Transverse colon (tissue), 4 donors: ENCODE measurements around the gene TAF1D.

Experiments used
- EP300 ChIP-seq: sonication (generic); formaldehyde crosslinking; IDR thresholded peaks from one replicate; pipeline ENCODE4 v1.6.1; 2017; ENCODE audit warnings: antibody characterized with exemption, low read depth
- POLR2A ChIP-seq: fragments of 450-650 bp; IDR thresholded peaks from one replicate; pipeline ENCODE4 v1.6.1; 2016; ENCODE audit warnings: antibody characterized with exemption, mild to moderate bottlenecking, moderate library complexity
- POLR2AphosphoS5 ChIP-seq, 3 donors: sonication (generic); formaldehyde crosslinking; IDR thresholded peaks; one replicate each; pipeline ENCODE4 v1.6.1; 2016; ENCODE audit warnings: antibody characterized with exemption in 3 of 3
- TF ChIP-seq, protein P1 (sequence below), 5 experiments: fragments of 200-600 bp in 3 of 5; fragments of 450-650 bp in 2 of 5; sonication (generic) in 3 of 5; IDR thresholded peaks; 1 replicate in 2 of 5; 2 replicates in 3 of 5; pipeline ENCODE4 v1.5.1; 2016 to 2017; ENCODE audit warnings: antibody characterized with exemption in 5 of 5, inconsistent platforms in 3 of 5, mild to moderate bottlenecking in 2 of 5, moderate library complexity in 1 of 5

DNA sequence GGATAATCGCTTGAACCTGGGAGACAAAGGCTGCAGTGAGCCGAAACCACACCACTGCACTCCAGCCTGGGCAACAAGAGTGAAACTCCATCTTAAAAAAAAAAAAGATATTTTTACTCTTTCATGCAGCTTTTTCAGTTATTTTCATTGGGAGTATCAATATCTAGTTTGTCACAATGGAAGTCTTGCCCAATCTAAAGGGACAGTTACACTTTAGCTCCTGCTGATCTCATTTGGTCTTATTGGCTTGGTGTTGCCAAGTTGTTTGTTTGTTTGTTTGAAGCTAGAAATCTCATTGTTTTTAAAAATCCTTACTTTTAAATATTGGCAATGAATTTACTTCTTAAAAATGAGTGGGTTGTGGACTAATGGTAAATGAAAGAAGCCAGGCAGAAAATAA is 55.1 kb downstream of the TAF1D start:
- TF ChIP-seq, protein P1, sequence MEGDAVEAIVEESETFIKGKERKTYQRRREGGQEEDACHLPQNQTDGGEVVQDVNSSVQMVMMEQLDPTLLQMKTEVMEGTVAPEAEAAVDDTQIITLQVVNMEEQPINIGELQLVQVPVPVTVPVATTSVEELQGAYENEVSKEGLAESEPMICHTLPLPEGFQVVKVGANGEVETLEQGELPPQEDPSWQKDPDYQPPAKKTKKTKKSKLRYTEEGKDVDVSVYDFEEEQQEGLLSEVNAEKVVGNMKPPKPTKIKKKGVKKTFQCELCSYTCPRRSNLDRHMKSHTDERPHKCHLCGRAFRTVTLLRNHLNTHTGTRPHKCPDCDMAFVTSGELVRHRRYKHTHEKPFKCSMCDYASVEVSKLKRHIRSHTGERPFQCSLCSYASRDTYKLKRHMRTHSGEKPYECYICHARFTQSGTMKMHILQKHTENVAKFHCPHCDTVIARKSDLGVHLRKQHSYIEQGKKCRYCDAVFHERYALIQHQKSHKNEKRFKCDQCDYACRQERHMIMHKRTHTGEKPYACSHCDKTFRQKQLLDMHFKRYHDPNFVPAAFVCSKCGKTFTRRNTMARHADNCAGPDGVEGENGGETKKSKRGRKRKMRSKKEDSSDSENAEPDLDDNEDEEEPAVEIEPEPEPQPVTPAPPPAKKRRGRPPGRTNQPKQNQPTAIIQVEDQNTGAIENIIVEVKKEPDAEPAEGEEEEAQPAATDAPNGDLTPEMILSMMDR (IDR thresholded peaks at IDR 0.05): no peak
- TF ChIP-seq POLR2AphosphoS5 (IDR thresholded peaks at IDR 0.05): no peak
- no peak for TF ChIP-seq POLR2A
- TF ChIP-seq EP300: no peak
